Prostate gland (tissue), 2 donors: ENCODE data around the gene LNPK. TPM values are rescaled to one million over a fixed set of nuclear protein-coding genes. Genes with fewer than 3 reads are reported as not detected.
A peak's percentile ranks its signal among the peaks of the same experiment; 100 is the strongest.
"Not testable (repeated sequence)": the region's sequence is repeated elsewhere in the genome, so short reads cannot be mapped to it uniquely, and the experiment has no call there.

Source experiments
- DNase-seq: peaks from one replicate; pipeline ENCODE4 v3.0.0-alpha.2; 2019; ENCODE audit warnings: low spot score
- H3K27ac ChIP-seq, 2 donors: fragments of 200-600 bp; sonication (generic); 2 replicates each; pipeline ENCODE4 v1.5.1; 2017 to 2019
- H3K27me3 ChIP-seq: fragments of 200-600 bp; sonication (generic); replicated peaks from 2 replicates; pipeline ENCODE4 v1.5.1; 2019; ENCODE audit not compliant: insufficient read depth
- H3K36me3 ChIP-seq, 2 donors: fragments of 200-600 bp; sonication (generic); 1 replicate in 1 of 2; 2 replicates in 1 of 2; pipeline versions ENCODE4 v1.5.1 to v1.8.1; 2017 to 2019
- H3K4me1 ChIP-seq: fragments of 200-600 bp; sonication (generic); replicated peaks from 2 replicates; pipeline ENCODE4 v1.5.1; 2019
- H3K4me3 ChIP-seq, 2 donors: fragments of 200-600 bp; sonication (generic); 2 replicates each; pipeline ENCODE4 v1.5.1; 2017 to 2019
- H3K9me3 ChIP-seq: fragments of 200-600 bp; sonication (generic); 2 replicates; pipeline ENCODE4 v1.5.1; 2017
- CTCF ChIP-seq, 4 experiments: fragments of 200-600 bp in 2 of 4; fragments of 450-650 bp in 2 of 4; sonication (generic) in 2 of 4; IDR thresholded peaks; 1 replicate in 3 of 4; 2 replicates in 1 of 4; pipeline ENCODE4 v1.5.1; 2016 to 2019; ENCODE audit warnings: antibody characterized with exemption in 4 of 4, mild to moderate bottlenecking in 2 of 4, moderate library complexity in 2 of 4
- POLR2A ChIP-seq: fragments of 450-650 bp; IDR thresholded peaks from one replicate; pipeline ENCODE4 v1.6.1; 2016; ENCODE audit warnings: antibody characterized with exemption, mild to moderate bottlenecking
- POLR2AphosphoS5 ChIP-seq: sonication (generic); formaldehyde crosslinking; IDR thresholded peaks from one replicate; pipeline ENCODE4 v1.6.1; 2017; ENCODE audit warnings: antibody characterized with exemption
- WGBS: methylation state at CpG from one replicate; pipeline ENCODE4 v1.1.5; 2018; 5-methylcytosine and 5-hydroxymethylcytosine counted together
- intact Hi-C: fragments of 100-400 bp; cut with DNase I; formaldehyde crosslinking; loops from one replicate; pipeline ENCODE4 v1.14.2; 2022
- total RNA-seq, 2 donors: library from RNA; depleted of rRNA; stranded (reverse); fragments of >200 nt; gene quantifications; one replicate each; pipeline ENCODE4 v1.1.0, GENCODE V29; 2016

The LNPK gene
- total RNA-seq, 2 donors from 2014 or later = 19.7 to 21.9 TPM

GRCh38 chr2:176001281-176001915, 669 bp downstream of the LNPK start:
- no peaks in the 10 kb centered on the region for H3K27me3 ChIP-seq
- no peaks in the 10 kb centered on the region for H3K36me3 ChIP-seq
- H3K27ac ChIP-seq = peak overlapping the region; percentile 73 to 82
- DNase-seq = peak; percentile 28
- peaks cover 8% of the 10 kb centered on the region for H3K4me1 ChIP-seq
- WGBS = under 1% methylated on average over 21 of the region's 21 CpGs
- TF ChIP-seq POLR2A (no peak), POLR2AphosphoS5 (no peak), CTCF (IDR thresholded peaks at IDR 0.05) (no peak)
- H3K9me3 ChIP-seq = no peaks in the 10 kb centered on the region
- H3K4me3 ChIP-seq = peak overlapping the region; percentile 55 to 74
- intact Hi-C loops = loop anchor here (5.0 kb wide), 1 partner anchor 76 kb away; no protein-coding TSS in a partner anchor

GRCh38 chr2:175999283-175999819, 2.7 kb downstream of the LNPK start:
- intact Hi-C loops = no loop called here
- WGBS = 89% methylated on average over 2 of the region's 2 CpGs
- Histone ChIP-seq H3K4me1 (peaks cover 8% of the 10 kb centered on the region), H3K27me3 (no peaks in the 10 kb centered on the region), H3K9me3 (no peaks in the 10 kb centered on the region), H3K36me3 (no peaks in the 10 kb centered on the region), H3K4me3 (no peak overlapping the region), H3K27ac (no peak overlapping the region)
- TF ChIP-seq POLR2AphosphoS5 (no peak), POLR2A (no peak), CTCF (IDR thresholded peaks at IDR 0.05) (no peak)
- DNase-seq = no peak

DNA sequence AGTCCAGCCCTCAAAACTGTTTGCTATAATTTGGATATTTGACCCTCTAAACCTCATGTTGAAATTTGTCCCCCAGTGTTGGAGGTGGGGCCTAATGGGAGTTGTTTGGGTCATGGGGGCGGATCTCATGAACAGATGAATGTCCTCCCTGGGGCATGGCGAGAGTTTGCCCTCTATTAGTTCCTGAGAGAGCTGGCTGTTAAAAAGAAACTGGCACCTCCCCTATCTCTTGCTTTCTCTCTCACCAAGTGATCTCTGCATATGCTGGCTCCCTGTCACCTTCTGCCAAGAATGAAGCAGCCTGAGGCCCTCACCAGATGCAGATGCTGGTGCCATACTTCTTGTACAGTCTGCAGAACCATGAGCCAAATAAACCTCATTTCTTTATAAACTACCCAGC, 12.0 kb downstream of the LNPK start:
- H3K27ac ChIP-seq = no peak overlapping the region
- no peak overlapping the region for H3K4me3 ChIP-seq
- TF ChIP-seq POLR2A = no peak
- no peak for TF ChIP-seq POLR2AphosphoS5
- no peak for TF ChIP-seq CTCF (IDR thresholded peaks at IDR 0.05)

DNA sequence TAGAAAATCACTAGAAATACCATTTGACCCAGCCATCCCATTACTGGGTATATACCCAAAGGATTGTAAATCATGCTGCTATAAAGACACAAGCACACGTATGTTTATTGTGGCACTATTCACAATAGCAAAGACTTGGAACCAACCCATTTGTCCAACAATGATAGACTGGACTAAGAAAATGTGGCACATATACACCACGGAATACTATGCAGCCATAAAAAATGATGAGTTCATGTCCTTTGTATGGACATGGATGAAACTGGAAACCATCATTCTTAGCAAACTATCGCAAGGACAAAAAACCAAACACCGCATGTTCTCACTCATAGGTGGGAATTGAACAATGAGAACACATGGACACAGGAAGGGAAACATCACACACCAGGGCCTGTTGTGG, 14.9 kb downstream of the LNPK start:
- H3K27ac ChIP-seq, H3K9me3 ChIP-seq, H3K4me1 ChIP-seq, H3K36me3 ChIP-seq, H3K4me3 ChIP-seq, H3K27me3 ChIP-seq, intact Hi-C loops, DNase-seq: not testable (repeated sequence)
- 95% methylated on average over 4 of the region's 4 CpGs for WGBS

More for the DNA sequence above, 12.0 kb downstream of the LNPK start:
- Histone ChIP-seq H3K9me3 (no peaks in the 10 kb centered on the region), H3K4me1 (no peaks in the 10 kb centered on the region), H3K36me3 (no peaks in the 10 kb centered on the region), H3K27me3 (no peaks in the 10 kb centered on the region)
- DNase-seq = no peak
- intact Hi-C loops = no loop called here
- 97% methylated on average over 2 of the region's 2 CpGs for WGBS

- Histone ChIP-seq H3K4me3 (no peak overlapping the region), H3K27me3 (no peaks in the 10 kb centered on the region), H3K36me3 (no peaks in the 10 kb centered on the region), H3K27ac (no peak overlapping the region), H3K4me1 (no peaks in the 10 kb centered on the region), H3K9me3 (no peaks in the 10 kb centered on the region)
- DNase-seq = no peak
- WGBS = 85% methylated on average over 2 of the region's 2 CpGs
- intact Hi-C loops = no loop called here
- no peak for TF ChIP-seq POLR2AphosphoS5
- no peak for TF ChIP-seq CTCF (IDR thresholded peaks at IDR 0.05)
- TF ChIP-seq POLR2A = no peak
These were observed 17.2 kb downstream of the LNPK start for GRCh38 chr2:175984846-175985245.
